CD4-positive, alpha-beta T cell treated with Interferon alpha-2 for 1 hour (primary cell): ENCODE measurements around the gene ABCG5.
A peak's percentile ranks its signal among the peaks of the same experiment; 100 is the strongest.

Source experiments
- DNase-seq, 2 donors: peaks; one replicate each; pipeline ENCODE4 v3.0.0-alpha.2; 2020 to 2022

The ABCG5 gene

DNA sequence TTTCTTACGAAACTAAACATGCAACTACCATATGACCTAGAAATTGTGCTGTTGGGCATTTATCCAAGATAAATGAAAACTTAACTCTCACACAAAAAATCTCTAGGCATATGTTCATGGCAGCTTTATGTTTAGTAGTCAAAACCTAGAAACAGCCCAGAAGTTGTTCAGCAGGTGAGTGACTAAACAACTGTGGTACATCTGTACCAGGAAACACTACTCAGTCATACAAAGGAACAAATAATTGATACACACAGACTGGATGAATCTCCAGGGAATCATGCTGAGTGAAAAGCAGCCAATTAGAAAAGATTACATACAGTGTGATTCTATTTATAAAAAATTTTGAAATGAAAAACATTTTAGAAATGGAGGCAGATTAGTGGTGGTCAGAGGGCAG is 35.5 kb downstream of the ABCG5 start:
- no peak for DNase-seq

DNA sequence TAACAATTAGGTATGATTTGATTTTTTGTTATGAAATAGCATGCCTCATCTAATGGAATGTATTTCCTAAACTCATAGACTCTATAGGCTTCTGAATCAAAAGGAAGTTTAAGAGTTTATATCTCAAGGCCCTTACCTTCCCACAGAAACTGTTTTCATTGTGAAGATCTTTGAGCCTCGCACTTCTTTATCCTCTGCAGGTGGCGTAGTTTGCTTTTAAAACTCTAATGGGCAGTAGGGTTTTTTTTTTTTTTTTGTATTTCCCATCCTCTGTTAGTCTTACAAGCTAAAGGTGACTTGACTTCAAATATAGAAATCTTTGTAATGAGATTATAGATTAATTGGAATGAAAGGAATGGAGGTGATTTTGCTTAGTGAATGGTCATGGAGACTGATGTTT is 36.5 kb downstream of the ABCG5 start:
- DNase-seq = no peak

DNA sequence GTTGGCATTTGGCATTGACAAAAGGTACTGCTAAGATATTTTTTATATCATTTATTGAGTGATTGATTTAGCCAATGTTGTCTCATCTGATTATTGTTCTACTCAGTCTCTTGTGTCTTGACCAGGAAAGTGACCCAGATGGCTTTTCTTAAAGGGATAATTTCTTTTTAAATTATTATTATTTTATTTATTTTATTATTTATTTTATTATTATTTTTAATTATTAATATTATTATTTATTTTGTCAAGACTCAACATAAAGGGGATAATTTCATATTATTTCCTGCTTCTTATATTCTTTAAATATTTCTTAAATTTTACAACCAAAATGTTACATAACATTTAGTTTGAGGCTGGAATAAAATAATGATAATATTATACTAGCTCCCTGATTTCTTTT is 37.7 kb downstream of the ABCG5 start:
- no peak for DNase-seq

DNA sequence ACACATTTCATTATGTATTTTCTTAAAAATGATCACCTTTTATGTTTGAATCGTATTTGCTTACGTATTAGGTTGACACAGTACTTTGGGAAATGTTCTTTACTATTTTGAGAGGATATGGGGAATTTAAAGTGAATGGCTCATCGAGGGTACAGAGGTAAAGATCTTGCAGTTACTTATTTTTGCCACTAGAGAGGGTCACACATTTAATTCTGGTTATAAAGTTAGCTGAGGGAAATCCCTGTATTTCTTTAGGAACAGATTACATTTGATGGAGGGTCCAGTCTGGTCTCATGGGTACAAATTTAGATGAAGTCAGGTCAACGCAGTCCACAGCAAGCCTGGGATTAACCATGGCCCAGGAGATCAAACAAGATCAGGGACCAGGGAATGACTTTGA is 40.3 kb downstream of the ABCG5 start:
- no peak for DNase-seq

DNA sequence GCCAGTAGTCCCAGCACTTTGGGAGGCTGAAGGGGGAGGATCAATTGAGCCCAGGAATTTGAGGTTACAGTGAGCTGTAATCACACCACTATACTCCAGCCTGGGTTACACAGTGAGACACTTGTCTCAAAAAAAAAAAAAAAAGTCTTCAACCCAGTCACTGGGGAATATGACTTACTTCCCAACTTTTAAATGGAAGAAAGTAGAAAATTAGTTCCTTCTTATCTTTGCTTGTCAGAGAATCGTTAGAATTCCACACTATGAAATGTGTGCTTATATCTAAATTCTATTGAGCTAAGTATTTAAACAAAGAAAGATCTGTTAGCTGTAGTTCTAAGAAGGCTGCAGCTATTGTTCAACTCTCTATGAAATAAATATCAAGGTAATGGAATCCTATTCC is 42.4 kb downstream of the ABCG5 start:
- DNase-seq = no peak

DNA sequence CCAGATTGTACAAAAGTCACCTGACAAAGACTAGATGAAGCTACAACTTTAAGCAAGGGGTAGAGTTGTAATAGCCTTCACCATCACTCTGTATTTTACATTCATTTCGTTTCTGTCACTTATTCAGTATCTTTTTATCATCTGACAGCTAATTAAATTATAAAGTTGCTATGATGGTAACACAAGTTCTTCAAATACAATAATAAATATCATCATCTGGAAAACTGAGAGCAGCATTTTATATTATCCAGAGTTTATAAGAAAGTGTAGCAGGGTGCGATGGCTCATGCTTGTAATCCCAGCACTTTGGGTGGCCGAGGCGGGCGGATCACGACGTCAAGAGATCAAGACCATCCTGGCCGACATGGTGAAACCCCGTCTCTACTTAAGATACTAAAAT is 43.7 kb downstream of the ABCG5 start:
- no peak for DNase-seq

DNA sequence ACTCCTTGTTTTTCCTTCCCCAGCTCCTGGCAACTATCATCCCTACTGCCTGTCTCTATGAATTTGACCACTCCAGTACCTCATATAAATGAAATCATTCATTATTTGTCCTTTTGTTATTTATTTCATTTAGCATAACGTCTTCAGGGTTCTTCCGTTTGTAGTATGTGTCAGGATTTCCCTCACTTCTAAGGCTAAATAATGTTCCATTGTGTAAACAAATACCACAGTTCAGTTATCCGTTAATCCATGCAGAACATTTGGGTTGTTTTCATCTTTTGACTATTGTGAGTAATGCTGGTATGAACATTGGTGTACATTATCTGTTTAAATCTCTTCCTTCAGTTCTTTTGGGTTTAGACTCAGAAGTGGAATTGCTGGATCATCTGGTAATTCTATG is 46.0 kb downstream of the ABCG5 start:
- DNase-seq = no peak

DNA sequence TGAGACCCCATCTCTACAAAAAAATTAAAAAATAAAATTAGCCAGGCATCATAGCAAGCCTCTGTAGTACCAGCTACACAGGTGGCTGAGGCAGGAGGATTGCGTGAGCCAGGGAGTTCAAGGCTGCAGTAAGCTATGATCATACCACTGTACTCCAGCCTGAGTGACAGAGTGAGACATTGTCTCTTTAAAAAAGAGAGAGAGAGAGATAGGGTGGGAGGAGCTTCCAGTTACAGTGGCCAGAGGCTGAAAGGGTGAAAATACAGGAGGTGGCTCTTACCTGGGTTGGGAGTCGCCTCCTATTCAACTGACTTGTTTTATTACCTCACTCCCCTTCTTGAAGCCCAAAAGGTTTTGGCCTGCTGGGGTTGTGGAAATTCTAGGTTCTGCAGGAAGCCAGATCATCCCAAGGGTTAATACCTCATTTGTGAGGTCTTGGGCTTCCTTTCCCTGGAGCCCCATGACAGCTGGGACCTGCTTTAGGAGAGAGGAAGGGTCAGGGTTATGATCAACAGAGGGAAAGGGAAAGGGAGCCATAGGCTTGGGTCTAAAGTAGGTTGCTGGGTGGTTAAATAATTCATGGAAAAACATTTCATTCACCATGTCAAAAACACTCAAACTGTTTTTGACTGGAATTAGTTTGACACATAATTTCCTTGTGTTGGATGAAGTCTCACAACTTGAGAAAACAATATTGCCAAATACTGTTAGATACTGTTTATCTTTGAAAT is 47.4 kb downstream of the ABCG5 start:
- DNase-seq = no peak

DNA sequence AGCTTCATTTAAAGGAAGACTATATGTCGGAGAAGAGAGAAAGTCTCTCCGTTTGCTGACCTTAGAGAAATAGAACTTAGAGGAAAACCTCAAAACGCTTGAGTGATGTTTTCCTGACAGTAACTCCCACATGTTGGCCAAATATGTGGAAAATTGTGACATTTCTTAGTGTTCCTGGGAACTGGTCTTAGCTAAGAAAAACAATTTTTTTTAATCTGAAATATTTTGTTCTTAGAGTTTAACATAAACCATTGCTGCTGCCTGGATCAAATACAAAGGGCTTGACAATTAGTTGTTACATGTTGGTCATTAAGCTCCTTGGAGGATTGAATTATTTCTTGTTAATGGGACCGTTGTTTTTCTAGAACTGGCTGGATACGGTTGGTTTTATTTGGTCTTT is 48.5 kb downstream of the ABCG5 start:
- DNase-seq = no peak

DNA sequence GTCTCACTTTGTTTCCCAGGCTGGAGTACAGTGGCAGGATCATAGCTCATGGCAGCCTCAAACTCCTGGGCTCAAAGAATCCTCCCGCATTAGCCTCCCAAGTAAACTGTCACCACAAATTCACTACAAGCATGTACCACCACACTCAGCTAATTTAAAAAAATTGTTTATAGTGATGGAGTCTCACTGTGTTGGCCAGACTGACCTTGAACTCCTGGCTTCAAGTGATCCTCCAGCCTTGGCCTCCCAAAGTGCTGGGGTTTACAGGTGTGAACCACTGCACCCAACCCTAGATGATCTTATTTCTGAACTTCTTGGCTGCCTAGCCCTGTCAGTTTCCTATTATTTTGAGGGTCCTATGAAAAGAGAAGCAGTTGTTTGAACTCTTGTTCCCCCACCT is 50.0 kb downstream of the ABCG5 start:
- DNase-seq = no peak

DNA sequence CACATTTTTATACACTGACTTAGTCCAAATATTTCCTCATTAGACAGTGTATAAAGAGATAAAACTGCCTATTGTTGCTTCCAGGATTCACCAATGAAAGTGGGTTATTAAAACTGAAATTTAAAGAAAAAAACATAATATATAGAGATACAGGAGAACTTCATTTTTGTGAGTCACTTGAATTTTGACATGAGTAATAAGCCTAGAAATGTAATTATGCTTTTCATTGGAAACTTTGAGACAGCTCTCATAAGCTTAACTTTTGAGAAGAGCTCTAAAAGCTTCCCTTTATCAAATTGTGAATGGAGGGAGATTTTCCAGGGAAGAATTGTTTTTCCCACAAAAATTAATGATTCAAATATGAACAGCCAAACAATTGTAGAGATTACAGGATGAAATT is 50.7 kb downstream of the ABCG5 start:
- no peak for DNase-seq

DNA sequence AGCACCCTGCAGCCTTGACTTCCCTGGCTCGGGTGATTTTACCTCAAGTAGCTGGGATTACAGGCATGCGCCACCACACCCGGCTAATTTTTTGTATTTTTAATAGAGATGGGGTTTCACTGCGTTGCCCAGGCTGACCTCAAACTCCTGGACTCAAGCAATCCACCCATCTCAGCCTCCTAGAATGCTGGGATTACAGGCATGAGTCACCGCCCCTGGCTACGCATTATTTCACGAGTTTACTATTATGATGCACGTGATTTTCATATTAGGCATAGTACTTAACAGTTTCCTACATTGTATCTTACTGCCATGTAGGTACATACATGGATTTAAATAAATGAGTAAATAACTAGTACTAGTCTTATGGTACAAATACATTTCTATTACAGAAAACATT is 60.4 kb downstream of the ABCG5 start:
- no peak for DNase-seq

DNA sequence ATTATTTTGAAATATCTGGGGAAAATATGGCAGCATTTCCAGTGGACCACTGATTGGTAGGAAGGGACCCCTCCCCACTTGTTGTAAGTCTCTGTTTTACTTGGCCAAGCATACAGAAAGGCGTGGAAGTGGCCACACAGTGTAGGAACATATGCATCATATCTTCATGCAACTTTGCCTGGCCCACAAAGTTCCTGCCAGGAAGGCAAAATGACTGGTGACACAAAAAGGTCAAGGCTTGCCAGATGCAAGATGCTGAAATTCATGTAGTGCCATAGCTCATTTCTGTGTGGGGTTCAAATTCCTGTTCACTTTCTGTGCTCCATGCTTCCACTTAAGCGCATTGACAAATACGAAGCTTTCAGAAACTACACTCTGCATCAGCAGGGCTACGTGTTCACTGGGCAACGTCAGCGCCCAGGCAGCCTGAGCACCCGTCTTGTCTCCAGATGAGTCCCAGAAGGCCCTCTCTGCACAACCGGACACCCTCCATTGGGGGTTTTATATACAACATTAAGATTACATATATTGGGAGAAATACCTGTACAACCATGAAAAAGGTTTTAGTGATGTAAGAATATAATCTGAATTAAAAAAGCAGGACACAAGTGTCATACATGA is 61.2 kb downstream of the ABCG5 start:
- DNase-seq = no peak

DNA sequence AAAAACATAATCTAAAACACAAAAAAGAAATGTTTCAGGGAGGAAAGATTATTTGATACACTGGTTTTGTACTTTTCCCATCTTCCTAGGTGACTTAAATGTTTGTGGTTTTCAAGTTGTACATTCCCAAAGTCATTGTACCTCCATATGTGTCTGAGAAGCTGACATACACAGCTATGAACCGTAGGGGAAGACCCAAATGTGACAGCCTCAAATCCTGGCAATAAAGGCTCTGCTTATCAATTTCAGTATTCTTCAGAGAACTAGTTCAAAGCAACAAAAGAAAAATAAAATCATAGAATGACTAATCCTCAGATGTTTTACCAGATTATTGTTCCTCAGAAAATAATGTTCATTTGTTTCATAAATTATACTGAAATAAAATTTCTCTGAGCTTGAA is 62.3 kb downstream of the ABCG5 start:
- DNase-seq = no peak

DNA sequence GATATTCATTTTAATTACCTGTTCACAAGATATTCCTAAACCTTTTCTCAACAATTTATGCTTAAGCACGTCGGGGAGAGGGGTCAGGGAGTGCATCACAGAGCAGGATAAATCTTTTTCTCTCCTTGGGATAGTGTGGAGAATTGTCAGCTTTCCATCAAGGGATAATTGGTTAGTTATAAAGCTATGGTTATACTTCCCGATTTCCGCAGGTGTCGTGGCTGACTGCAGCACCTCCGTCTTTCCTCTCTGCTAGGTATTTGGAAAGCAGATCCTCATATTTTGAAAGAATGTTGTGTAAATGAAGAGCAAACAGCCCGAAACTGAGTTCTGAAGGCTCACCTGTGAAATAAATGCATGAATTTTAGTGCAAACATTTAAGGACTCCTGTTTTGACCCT is 64.0 kb downstream of the ABCG5 start:
- DNase-seq = no peak

DNA sequence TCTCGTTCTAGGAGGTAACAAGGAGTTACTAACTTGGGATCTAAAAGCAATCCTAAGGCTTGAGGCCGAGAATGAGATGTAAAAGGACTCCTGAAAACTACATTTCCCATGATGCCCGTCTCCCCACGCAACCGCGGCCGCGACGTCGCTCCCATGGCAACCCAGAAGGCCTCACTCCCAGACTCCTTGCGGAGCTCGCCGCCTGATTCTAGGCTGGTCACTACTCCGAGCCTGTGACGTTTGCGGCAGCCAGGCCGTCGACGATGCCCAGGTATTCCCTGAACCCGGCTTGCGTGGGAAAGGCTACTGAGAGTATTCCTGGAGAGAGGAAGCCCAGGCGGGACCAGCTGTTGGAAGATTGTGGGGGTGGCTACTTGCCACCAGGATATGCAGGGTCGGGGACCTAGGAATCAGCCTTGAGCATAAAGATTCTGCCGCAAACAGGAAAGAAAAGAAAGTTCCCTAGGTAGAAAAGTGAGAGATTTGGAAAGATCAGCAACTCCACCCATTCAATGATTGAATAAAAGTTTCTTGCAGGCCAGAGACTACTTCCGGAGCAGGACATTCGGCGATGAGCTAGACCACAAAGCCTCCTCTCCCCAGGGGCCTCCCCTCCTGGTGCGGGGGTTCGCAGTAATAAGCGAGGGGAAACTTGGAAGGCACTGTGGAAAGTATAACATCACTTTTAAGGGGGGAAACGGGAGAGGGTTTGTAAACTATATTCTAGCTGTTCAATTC is 64.6 kb downstream of the ABCG5 start, which contains the start of gene DYNC2LI1:
Gene DYNC2LI1 (plus strand): TSS at position 164 of the 738 bp plus-strand sequence. CDS start 100 bp downstream, at position 264.
- peak; percentile 81 to 82 for DNase-seq

DNA sequence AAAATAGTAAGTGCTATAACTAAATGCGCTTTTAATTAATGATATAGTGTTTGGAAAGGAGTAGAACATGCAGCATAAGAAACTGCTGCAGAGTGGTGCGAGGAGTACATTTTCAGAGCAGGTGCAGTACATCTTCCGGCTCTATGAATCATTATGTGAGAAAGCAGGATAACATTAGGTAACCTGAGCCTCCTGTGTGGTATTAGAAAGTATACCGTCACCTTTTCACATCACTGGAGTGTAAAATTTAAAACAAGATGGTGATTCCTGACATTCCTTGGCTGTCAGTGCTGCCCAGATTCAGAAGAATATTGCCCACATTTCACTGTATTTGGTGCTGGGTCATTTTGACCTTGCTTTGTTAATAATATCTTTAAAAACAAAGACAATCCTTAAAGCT is 72.6 kb downstream of the ABCG5 start:
- DNase-seq = no peak

DNA sequence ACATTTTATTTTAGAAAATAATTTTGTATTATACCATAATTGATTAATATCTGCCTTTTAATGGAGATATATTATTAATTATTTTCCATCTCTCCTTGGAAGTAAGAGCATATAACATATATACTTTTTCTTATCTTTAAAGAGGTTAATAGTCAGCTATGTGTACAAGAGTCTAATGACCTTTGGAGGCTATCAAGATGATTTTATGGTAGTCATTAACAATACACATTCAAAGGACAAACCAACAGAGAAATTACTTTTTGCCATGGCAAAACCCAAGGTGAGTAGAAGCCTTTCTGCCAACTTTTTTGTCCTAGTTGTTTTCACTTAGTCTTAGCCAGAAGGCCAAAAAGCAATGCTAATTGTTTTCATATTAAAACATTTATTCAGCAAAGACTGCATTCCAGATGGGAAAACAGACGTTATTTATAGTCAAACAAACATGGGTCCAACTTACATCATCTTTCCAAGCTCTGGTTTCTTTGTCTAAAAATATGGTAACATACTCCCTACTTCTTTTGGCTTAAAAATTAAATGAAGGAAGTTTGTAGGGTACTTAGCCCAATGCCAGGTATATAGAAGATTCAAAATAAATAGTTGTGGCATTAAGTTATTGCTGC is 74.4 kb downstream of the ABCG5 start:
- DNase-seq = no peak

DNA sequence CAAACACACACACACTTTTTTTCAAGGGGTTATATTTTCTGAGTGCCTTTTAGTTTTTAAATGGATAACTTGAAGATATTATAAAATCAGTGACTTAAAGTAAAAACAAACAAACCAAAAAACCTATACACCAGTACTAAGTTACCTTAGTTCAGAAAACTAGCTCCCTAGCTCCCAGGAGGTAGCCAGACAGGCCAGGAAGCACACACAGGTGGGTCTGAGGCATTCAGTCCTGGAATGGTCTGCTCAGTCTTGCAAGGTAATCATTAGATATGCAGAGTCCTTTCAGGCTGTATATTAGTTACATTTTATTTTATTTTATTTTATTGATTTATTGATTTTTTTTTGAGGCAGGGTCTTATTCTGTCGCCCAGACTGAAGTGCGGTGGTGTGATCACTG is 75.5 kb downstream of the ABCG5 start:
- DNase-seq = no peak
